ENCODE results near the gene CPTP.

The CPTP gene

GRCh38 chr1:1324524-1325287, at the start of gene CPTP, which contains the start of gene INTS11:
TSS of gene CPTP (plus strand) at chr1:1324802. CDS start at chr1:1326911, 2,109 bp downstream.
TSS of gene INTS11 (minus strand) at chr1:1324660. CDS start at chr1:1324608, 52 bp downstream.
- peak; percentile 98 for DNase-seq

GRCh38 chr1:1274931-1275431, 49.6 kb upstream of the CPTP start:
- no peak for DNase-seq

GRCh38 chr1:1275836-1276235, 48.8 kb upstream of the CPTP start:
- no peak for DNase-seq

GRCh38 chr1:1278620-1279019, 46.0 kb upstream of the CPTP start:
- DNase-seq: no peak

GRCh38 chr1:1279028-1279427, 45.6 kb upstream of the CPTP start:
- no peak for DNase-seq

- no peak for DNase-seq
Observed at GRCh38 chr1:1280782-1281481, 43.7 kb upstream of the CPTP start.

- DNase-seq: peak; percentile 95
Observed at GRCh38 chr1:1281533-1282321, 42.9 kb upstream of the CPTP start.

- DNase-seq: peak; percentile 26
Observed at GRCh38 chr1:1282998-1283397, 41.6 kb upstream of the CPTP start.

- DNase-seq: peak; percentile 71
Observed at GRCh38 chr1:1283821-1284220, 40.8 kb upstream of the CPTP start.

- peak; percentile 24 for DNase-seq
Observed at GRCh38 chr1:1284221-1285101, 40.1 kb upstream of the CPTP start.

GRCh38 chr1:1285102-1285571, 39.5 kb upstream of the CPTP start:
- no peak for DNase-seq

GRCh38 chr1:1285611-1286311, 38.8 kb upstream of the CPTP start:
- DNase-seq: peak; percentile 48

- DNase-seq: peak; percentile 53
Observed at GRCh38 chr1:1286313-1287261, 38.0 kb upstream of the CPTP start.

GRCh38 chr1:1287288-1288110, 37.1 kb upstream of the CPTP start:
- peak; percentile 68 for DNase-seq

- DNase-seq: peak; percentile 88
Observed at GRCh38 chr1:1290238-1290731, 34.3 kb upstream of the CPTP start.

GRCh38 chr1:1291023-1291528, 33.5 kb upstream of the CPTP start:
- DNase-seq: peak; percentile 68

- DNase-seq: peak; percentile 97
Observed at GRCh38 chr1:1291548-1292441, 32.8 kb upstream of the CPTP start.

GRCh38 chr1:1292442-1292779, 32.2 kb upstream of the CPTP start:
- DNase-seq: no peak
